GM18873 (cell line): ENCODE data around the gene SGSM1.

Experiments
- ATAC-seq: cut with Tn5 transposase; IDR thresholded peaks from one replicate; pipeline ENCODE4 v1.9.1; 2021; ENCODE audit warnings: mild to moderate bottlenecking, moderate library complexity, moderate number of reproducible peaks; ENCODE audit not compliant: unreplicated experiment, low FRiP score

Gene SGSM1

GRCh38 chr22:24947881-24948280 is 141.9 kb downstream of the SGSM1 start:
- no peak for ATAC-seq

GRCh38 chr22:24948356-24949202 is 142.6 kb downstream of the SGSM1 start:
- ATAC-seq = no peak

- ATAC-seq = no peak
Observed at GRCh38 chr22:24950272-24950902, 144.4 kb downstream of the SGSM1 start.

- no peak for ATAC-seq
Observed at GRCh38 chr22:24951942-24952836, 146.2 kb downstream of the SGSM1 start, which contains the start of gene KIAA1671. TSS of gene KIAA1671 (plus strand) at chr22:24952716. CDS start at chr22:25028000, 75,284 bp downstream.

GRCh38 chr22:24952837-24953383 is 146.9 kb downstream of the SGSM1 start:
- ATAC-seq = no peak

- no peak for ATAC-seq
Observed at GRCh38 chr22:24953384-24954113, 147.5 kb downstream of the SGSM1 start.

- no peak for ATAC-seq
Observed at GRCh38 chr22:24954114-24954463, 148.1 kb downstream of the SGSM1 start.

GRCh38 chr22:24954856-24955255 is 148.8 kb downstream of the SGSM1 start:
- ATAC-seq = no peak

- no peak for ATAC-seq
Observed at GRCh38 chr22:24957043-24957442, 151.0 kb downstream of the SGSM1 start.

GRCh38 chr22:24961217-24961844 is 155.3 kb downstream of the SGSM1 start:
- no peak for ATAC-seq

- ATAC-seq = no peak
Observed at GRCh38 chr22:24962094-24962493, 156.1 kb downstream of the SGSM1 start.

- no peak for ATAC-seq
Observed at GRCh38 chr22:24962835-24963234, 156.8 kb downstream of the SGSM1 start.

GRCh38 chr22:24964441-24964840 is 158.4 kb downstream of the SGSM1 start:
- ATAC-seq = no peak

GRCh38 chr22:24965822-24966626 is 160.0 kb downstream of the SGSM1 start:
- no peak for ATAC-seq

GRCh38 chr22:24968066-24968561 is 162.1 kb downstream of the SGSM1 start:
- ATAC-seq = no peak

GRCh38 chr22:24969560-24970301 is 163.7 kb downstream of the SGSM1 start:
- no peak for ATAC-seq

- no peak for ATAC-seq
Observed at GRCh38 chr22:24972369-24972768, 166.4 kb downstream of the SGSM1 start.

GRCh38 chr22:24973872-24974271 is 167.9 kb downstream of the SGSM1 start:
- no peak for ATAC-seq
